ENCODE data around the gene NUDT8.
A peak's percentile ranks its signal among the peaks of the same experiment; 100 is the strongest.

NUDT8 gene, protein sequence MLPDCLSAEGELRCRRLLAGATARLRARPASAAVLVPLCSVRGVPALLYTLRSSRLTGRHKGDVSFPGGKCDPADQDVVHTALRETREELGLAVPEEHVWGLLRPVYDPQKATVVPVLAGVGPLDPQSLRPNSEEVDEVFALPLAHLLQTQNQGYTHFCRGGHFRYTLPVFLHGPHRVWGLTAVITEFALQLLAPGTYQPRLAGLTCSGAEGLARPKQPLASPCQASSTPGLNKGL

GRCh38 chr11:67629386-67630227, at the start of gene NUDT8:
NUDT8 (minus strand) TSS chr11:67629937; CDS start chr11:67629911, 26 bp downstream.
- peak; percentile 42; the same call in 1 of the 2 replicates for TF ChIP-seq ZFX (IDR thresholded peaks at IDR 0.05)
- TF ChIP-seq, protein P1, sequence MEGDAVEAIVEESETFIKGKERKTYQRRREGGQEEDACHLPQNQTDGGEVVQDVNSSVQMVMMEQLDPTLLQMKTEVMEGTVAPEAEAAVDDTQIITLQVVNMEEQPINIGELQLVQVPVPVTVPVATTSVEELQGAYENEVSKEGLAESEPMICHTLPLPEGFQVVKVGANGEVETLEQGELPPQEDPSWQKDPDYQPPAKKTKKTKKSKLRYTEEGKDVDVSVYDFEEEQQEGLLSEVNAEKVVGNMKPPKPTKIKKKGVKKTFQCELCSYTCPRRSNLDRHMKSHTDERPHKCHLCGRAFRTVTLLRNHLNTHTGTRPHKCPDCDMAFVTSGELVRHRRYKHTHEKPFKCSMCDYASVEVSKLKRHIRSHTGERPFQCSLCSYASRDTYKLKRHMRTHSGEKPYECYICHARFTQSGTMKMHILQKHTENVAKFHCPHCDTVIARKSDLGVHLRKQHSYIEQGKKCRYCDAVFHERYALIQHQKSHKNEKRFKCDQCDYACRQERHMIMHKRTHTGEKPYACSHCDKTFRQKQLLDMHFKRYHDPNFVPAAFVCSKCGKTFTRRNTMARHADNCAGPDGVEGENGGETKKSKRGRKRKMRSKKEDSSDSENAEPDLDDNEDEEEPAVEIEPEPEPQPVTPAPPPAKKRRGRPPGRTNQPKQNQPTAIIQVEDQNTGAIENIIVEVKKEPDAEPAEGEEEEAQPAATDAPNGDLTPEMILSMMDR (conservative IDR thresholded peaks at IDR 0.05), result peak; percentile 98
- H3K27ac ChIP-seq, result peak within 1 kb of the TSS; percentile 93

DNA sequence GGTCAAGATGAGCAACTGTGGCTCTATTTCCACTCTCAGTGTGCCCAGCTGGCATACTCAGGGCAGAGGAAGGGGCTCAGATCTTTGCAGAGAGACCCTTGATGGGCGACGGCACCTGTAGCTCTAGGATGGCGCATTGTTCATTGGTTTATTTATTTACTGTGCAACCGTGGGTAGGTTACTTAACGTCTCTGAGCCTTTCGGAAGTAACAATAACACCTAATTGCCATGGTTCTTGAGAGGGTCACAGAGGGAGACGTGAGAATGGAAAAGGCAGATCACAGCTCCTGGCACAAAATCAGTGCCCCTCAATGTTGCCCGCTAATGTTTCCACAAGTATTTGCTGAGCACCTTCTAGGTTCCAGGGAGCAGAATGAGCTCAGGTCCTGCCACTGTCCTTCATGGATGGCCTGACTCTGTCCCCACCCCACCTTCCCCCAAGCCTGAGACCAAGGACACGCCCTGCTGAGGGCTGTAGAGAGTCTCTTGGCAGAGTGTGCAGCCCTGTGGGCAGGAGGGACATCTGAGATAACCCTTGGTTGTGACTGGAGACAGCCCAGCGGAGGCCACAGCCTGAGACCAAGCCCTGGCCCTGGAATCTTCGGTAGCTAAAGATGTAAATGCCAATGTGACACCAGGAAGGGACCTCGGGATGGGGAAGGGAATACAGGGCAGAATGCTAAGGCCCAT, 45.5 kb upstream of the NUDT8 start:
- TF ChIP-seq ZFX (IDR thresholded peaks at IDR 0.05), result no peak
- TF ChIP-seq, protein P1 (conservative IDR thresholded peaks at IDR 0.05), result no peak
- H3K27ac ChIP-seq, result peak overlapping the region; percentile 92

DNA sequence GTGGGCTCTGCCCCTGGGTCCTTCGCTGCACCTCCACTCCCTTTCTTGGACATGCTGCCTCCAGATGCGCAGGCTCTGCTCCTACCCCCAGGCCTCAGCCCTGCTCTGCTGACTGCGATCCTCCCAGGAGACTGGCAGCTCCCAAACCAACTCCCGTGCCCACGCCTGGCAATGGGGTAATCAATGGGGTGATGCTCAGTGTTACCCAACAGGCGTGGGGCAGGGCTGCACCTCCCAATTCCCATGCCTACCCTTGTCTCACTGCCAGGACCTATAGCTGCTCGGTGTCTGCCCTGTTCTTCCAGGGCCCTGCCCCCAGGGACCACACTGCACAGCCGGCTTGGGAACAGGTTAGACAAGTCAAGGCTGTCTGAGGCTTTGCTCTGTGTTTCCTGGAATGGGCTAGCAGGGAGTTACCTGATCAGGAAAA, 44.7 kb upstream of the NUDT8 start, which contains the start of gene ALDH3B2:
TSS of gene ALDH3B2 (minus strand) at position 182 of the 430 bp plus-strand sequence. CDS start 7,688 bp downstream, outside the sequence.
- peak within 1 kb of the TSS; percentile 92 for H3K27ac ChIP-seq
- TF ChIP-seq, protein P1 (conservative IDR thresholded peaks at IDR 0.05), result no peak
- TF ChIP-seq ZFX (IDR thresholded peaks at IDR 0.05), result peak; percentile 74; the same call in 1 of the 2 replicates

DNA sequence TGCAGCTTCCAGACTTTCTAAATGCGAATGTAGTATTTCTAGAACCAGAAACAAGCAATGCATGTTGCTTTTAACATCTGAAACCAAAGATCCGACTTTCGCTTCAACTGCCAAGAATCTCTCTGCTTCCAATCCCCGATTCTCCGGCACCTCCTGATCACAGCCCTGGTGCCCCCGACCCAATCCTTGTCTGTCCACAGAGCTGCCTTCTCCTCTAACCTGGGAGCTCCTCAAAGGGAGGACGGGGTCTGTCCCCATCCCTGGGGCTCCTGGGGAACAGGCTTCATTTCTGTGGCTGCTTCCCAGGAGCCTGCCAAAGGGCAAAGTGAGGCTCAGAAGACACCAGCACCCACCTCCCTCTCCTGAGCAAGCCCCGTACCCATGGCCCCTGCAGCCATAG, 44.2 kb upstream of the NUDT8 start:
- no peak for TF ChIP-seq ZFX (IDR thresholded peaks at IDR 0.05)
- TF ChIP-seq, protein P1 (conservative IDR thresholded peaks at IDR 0.05), result no peak
- peak overlapping the region; percentile 92 for H3K27ac ChIP-seq

DNA sequence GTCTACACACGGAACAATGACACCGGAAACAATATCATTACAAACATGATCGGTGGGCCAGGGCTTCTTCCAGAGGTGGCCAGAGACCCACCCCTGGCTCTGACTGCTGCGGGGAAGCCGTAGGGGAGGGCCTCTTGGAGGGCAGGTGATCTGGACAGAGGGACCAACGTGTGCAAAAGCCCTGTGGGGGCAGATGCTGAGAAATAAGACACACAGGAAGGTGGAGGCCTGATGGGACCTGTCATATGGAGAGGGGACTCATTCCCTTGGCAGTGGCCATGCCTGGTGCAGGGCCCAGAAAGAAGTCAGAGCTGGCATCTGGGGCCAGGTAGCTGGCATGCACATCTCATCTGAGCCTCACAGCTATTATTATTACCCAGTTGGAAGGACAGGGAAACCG, 43.6 kb upstream of the NUDT8 start:
- H3K27ac ChIP-seq, result peak overlapping the region; percentile 92
- TF ChIP-seq ZFX (IDR thresholded peaks at IDR 0.05), result no peak
- TF ChIP-seq, protein P1 (conservative IDR thresholded peaks at IDR 0.05), result no peak

DNA sequence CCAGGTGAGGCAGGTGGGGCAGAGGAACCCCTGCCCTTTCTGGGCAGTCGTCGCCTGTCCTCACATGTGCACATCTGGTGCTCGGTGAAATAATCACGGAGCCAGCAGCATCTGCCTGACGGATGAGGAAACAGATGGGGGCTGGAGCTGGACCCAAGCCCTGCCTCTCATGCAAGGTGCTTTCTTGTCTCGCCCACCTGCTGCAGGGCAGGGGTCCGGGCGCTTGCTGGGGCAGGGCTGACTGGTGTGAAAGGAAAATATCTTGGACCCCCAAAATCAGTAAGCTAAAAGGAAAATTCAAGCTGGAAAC, 41.4 kb upstream of the NUDT8 start:
- TF ChIP-seq ZFX (IDR thresholded peaks at IDR 0.05), result no peak
- TF ChIP-seq, protein P1 (conservative IDR thresholded peaks at IDR 0.05), result no peak
- no peak overlapping the region for H3K27ac ChIP-seq

Data from C4-2B (cell line).